ENCODE measurements around the gene VEPH1. TPM values are rescaled to one million over a fixed set of nuclear protein-coding genes. Genes with fewer than 3 reads are reported as not detected.

Gene VEPH1
- total and polyA plus RNA-seq, 2 donors from 2014 or later = 17.8 to 29.2 TPM

DNA sequence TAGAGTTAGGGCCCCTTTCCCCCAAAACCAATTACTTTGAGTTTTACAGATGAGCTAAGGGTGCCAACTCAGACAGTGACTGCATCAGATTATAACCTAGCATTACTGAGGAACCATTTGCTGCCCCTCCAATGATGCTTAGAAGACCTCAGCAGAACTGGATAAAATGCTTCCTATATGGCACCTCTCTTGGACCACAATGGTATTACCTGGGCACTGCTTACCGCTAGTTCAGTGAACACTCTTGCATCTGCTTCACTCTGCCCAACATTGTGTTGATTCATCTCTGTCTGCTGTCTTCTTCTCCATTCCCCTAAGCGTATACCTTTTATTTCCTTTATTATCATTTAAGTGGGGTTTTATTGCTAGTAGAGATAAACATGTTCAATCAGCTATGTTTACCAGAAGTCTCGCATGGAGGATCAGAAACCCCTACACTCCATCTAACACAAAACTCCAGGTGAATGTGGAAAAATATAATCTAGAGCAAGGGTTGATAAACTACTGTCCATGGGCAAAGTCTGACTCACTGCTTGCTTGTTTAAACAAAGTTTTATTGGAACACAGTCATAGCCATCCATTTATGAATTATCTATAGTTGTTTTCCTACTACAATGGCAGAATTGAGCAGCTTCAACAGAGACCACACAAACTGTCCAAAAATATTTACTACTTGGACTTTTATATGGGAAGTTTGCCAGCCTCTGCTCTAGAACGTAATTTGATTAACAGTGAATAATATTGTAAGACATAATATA lies 166.8 kb downstream of the VEPH1 start:
- H3K27ac ChIP-seq (ENCODE audit: low read depth in 2 of 2, low read length in 2 of 2) = no peak overlapping the region
- H3K27me3 ChIP-seq (ENCODE audit: control insufficient read depth, insufficient read depth, low read length) = no peaks in the 10 kb centered on the region
- H3K9me3 ChIP-seq (ENCODE audit: control insufficient read depth in 2 of 3, insufficient read depth in 1 of 3, low read length in 3 of 3) = no peaks in the 10 kb centered on the region
- no peaks in the 10 kb centered on the region for H3K4me1 ChIP-seq (ENCODE audit: control insufficient read depth in 2 of 3, insufficient read depth in 2 of 3, low read depth in 1 of 3, low read length in 3 of 3)
- intact Hi-C loops (cut with DNase I) = no loop called here
- no peak for FAIRE-seq
- H3K9ac ChIP-seq (ENCODE audit: low read length in 3 of 3) = no peak overlapping the region
- H3K4me3 ChIP-seq (ENCODE audit: low read length in 3 of 3) = no peak overlapping the region
- no peaks in the 10 kb centered on the region for H3K36me3 ChIP-seq (ENCODE audit: control insufficient read depth in 2 of 3, insufficient read depth in 3 of 3, low read length in 3 of 3)
- DNase-seq = no peak
- TF ChIP-seq, protein P1, sequence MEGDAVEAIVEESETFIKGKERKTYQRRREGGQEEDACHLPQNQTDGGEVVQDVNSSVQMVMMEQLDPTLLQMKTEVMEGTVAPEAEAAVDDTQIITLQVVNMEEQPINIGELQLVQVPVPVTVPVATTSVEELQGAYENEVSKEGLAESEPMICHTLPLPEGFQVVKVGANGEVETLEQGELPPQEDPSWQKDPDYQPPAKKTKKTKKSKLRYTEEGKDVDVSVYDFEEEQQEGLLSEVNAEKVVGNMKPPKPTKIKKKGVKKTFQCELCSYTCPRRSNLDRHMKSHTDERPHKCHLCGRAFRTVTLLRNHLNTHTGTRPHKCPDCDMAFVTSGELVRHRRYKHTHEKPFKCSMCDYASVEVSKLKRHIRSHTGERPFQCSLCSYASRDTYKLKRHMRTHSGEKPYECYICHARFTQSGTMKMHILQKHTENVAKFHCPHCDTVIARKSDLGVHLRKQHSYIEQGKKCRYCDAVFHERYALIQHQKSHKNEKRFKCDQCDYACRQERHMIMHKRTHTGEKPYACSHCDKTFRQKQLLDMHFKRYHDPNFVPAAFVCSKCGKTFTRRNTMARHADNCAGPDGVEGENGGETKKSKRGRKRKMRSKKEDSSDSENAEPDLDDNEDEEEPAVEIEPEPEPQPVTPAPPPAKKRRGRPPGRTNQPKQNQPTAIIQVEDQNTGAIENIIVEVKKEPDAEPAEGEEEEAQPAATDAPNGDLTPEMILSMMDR (IDR thresholded peaks at IDR 0.05; ENCODE audit: borderline replicate concordance, extremely low read depth, insufficient read depth) = no peak

DNA sequence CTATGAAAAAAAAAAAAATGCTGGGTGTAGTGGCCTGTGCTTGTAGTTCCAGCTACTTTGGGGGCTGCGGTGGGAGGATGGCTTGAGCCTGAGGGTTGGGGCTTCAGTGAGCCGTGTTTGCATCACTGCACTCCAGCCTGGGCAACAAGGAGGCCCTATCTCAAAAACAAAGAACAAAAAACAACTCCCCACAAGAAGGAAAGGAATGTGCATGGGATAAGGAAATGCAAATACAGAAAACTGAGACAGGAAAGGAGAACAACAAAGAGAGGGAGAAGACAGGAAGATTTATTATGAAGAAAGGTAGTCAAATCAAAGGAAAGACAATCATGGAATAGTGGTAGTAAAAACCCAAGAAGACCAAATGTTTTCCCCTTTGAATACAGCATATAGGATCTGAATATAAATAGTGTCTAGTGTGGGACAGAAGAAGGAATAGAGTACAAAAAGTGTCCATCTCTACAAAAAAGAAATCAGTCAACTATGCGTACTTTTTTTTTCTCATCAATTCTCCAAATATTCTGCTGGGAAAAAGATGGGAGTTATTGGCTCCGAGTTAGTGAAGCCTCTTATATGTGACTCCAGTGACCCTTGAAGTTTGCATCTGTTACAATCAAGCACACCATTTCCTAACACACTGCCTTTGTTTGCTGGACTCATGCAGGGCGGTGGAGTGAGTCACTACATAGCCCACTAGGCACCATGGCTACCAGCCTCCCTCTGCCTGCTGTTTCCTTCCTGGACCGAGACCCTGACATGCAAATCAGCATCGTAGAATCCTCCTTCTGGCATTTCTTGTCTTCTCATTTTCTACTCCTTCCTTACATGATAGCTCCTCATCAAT lies 167.8 kb downstream of the VEPH1 start:
- Histone ChIP-seq H3K27me3 (ENCODE audit: control insufficient read depth, insufficient read depth, low read length) (no peaks in the 10 kb centered on the region), H3K36me3 (ENCODE audit: control insufficient read depth in 2 of 3, insufficient read depth in 3 of 3, low read length in 3 of 3) (no peaks in the 10 kb centered on the region), H3K27ac (ENCODE audit: low read depth in 2 of 2, low read length in 2 of 2) (no peak overlapping the region), H3K4me3 (ENCODE audit: low read length in 3 of 3) (no peak overlapping the region), H3K4me1 (ENCODE audit: control insufficient read depth in 2 of 3, insufficient read depth in 2 of 3, low read depth in 1 of 3, low read length in 3 of 3) (no peaks in the 10 kb centered on the region), H3K9me3 (ENCODE audit: control insufficient read depth in 2 of 3, insufficient read depth in 1 of 3, low read length in 3 of 3) (no peaks in the 10 kb centered on the region), H3K9ac (ENCODE audit: low read length in 3 of 3) (no peak overlapping the region)
- FAIRE-seq = no peak
- DNase-seq = peak in 2 of 5 donors; percentile 29 to 34
- intact Hi-C loops (cut with DNase I) = no loop called here
- TF ChIP-seq, protein P1 (IDR thresholded peaks at IDR 0.05; ENCODE audit: borderline replicate concordance, extremely low read depth, insufficient read depth) = no peak

DNA sequence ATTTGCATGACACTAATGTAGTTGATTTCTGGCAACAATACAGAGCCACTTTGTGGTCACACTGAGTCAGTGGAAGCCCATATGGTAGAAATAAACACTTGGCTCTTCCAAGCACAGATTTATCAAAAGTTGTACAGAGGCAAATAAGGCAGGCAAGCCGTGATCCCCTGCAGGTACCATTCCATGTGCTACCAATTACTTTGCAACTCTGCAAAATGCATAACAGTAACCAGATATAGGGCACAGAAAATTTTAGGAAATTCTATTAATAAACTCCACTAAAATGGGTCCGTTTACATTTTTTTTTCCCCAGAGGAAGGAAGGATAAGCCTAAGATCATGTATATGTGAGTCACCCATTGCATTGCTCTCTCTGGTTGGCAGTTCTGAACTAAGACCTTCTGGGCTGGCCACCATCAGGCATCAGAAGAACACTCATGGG lies 169.6 kb downstream of the VEPH1 start:
- intact Hi-C loops (cut with DNase I) = no loop called here
- Histone ChIP-seq H3K27me3 (ENCODE audit: control insufficient read depth, insufficient read depth, low read length) (no peaks in the 10 kb centered on the region), H3K9me3 (ENCODE audit: control insufficient read depth in 2 of 3, insufficient read depth in 1 of 3, low read length in 3 of 3) (no peaks in the 10 kb centered on the region), H3K4me3 (ENCODE audit: low read length in 3 of 3) (no peak overlapping the region), H3K9ac (ENCODE audit: low read length in 3 of 3) (no peak overlapping the region), H3K27ac (ENCODE audit: low read depth in 2 of 2, low read length in 2 of 2) (no peak overlapping the region), H3K4me1 (ENCODE audit: control insufficient read depth in 2 of 3, insufficient read depth in 2 of 3, low read depth in 1 of 3, low read length in 3 of 3) (no peaks in the 10 kb centered on the region), H3K36me3 (ENCODE audit: control insufficient read depth in 2 of 3, insufficient read depth in 3 of 3, low read length in 3 of 3) (no peaks in the 10 kb centered on the region)
- TF ChIP-seq, protein P1 (IDR thresholded peaks at IDR 0.05; ENCODE audit: borderline replicate concordance, extremely low read depth, insufficient read depth) = no peak
- no peak for DNase-seq
- FAIRE-seq = no peak

All from kidney (tissue), 14 donors.